ENCODE data around the gene HECTD4. TPM values are rescaled to one million over a fixed set of nuclear protein-coding genes. Genes with fewer than 3 reads are reported as not detected.

HECTD4 gene
- total RNA-seq, 2 experiments from 2014 or later, result 34.5 to 62.4 TPM

GRCh38 chr12:112346194-112346593, 36.0 kb downstream of the HECTD4 start:
- Histone ChIP-seq H3K36me3 (ENCODE audit: insufficient read depth, low read length) (no peaks in the 10 kb centered on the region), H4K20me1 (ENCODE audit: insufficient read depth, low read length) (0 out of 2 replicates have a peak, but pooled peaks cover 5% of the 10 kb centered on the region), H3K4me1 (ENCODE audit: insufficient read depth, low read length, poor library complexity, severe bottlenecking) (no peaks in the 10 kb centered on the region), H3K9me3 (ENCODE audit: low read length) (no peaks in the 10 kb centered on the region), H3K9me2 (ENCODE audit: insufficient read depth, low read length) (no peaks in the 10 kb centered on the region), H3K27ac (ENCODE audit: low read depth, low read length, poor library complexity, severe bottlenecking) (no peak overlapping the region), H3K4me3 (ENCODE audit: low read depth, low read length, poor library complexity, severe bottlenecking) (no peak overlapping the region), H2AFZ (ENCODE audit: low read length) (no peak overlapping the region), H3K4me2 (ENCODE audit: low read length) (no peak overlapping the region), H3K79me2 (ENCODE audit: insufficient read depth, low read depth, low read length) (peaks cover 17% of the 10 kb centered on the region; the same call in 1 of the 2 replicates)
- BruUV-seq (replicated peaks), result no TSS peak
- no peak for DNase-seq (ENCODE audit: low spot score)
- ChIA-PET CTCF (ENCODE audit: unreplicated experiment) (no interaction called here), POLR2A (interaction anchor here (0.6 kb wide), 1 partner anchor 290 kb away, joined by 3 read pairs; no protein-coding TSS in a partner anchor)
- TF ChIP-seq CTCF (conservative IDR thresholded peaks at IDR 0.05; ENCODE audit: low read length) (no peak), EZH2phosphoT487 (IDR thresholded peaks at IDR 0.05; ENCODE audit: borderline replicate concordance, low read depth, low read length) (no peak)
- intact Hi-C loops (cut with micrococcal nuclease; ENCODE audit: unreplicated experiment), result no loop called here

GRCh38 chr12:112344220-112344619, 38.0 kb downstream of the HECTD4 start:
- ChIA-PET POLR2A (interaction anchor here (0.9 kb wide), 1 partner anchor 70 kb away, joined by 3 read pairs; no protein-coding TSS in a partner anchor), CTCF (ENCODE audit: unreplicated experiment) (no interaction called here)
- Histone ChIP-seq H3K4me2 (ENCODE audit: low read length) (no peak overlapping the region), H3K4me3 (ENCODE audit: low read depth, low read length, poor library complexity, severe bottlenecking) (no peak overlapping the region), H3K36me3 (ENCODE audit: insufficient read depth, low read length) (no peaks in the 10 kb centered on the region), H3K27ac (ENCODE audit: low read depth, low read length, poor library complexity, severe bottlenecking) (no peak overlapping the region), H3K9me3 (ENCODE audit: low read length) (no peaks in the 10 kb centered on the region), H2AFZ (ENCODE audit: low read length) (no peak overlapping the region), H3K9me2 (ENCODE audit: insufficient read depth, low read length) (no peaks in the 10 kb centered on the region), H3K4me1 (ENCODE audit: insufficient read depth, low read length, poor library complexity, severe bottlenecking) (no peaks in the 10 kb centered on the region), H3K79me2 (ENCODE audit: insufficient read depth, low read depth, low read length) (peaks cover 17% of the 10 kb centered on the region; the same call in 1 of the 2 replicates), H4K20me1 (ENCODE audit: insufficient read depth, low read length) (no peaks in the 10 kb centered on the region)
- intact Hi-C loops (cut with micrococcal nuclease; ENCODE audit: unreplicated experiment), result no loop called here
- DNase-seq (ENCODE audit: low spot score), result no peak
- no TSS peak for BruUV-seq (replicated peaks)
- TF ChIP-seq EZH2phosphoT487 (IDR thresholded peaks at IDR 0.05; ENCODE audit: borderline replicate concordance, low read depth, low read length), result no peak
- no peak for TF ChIP-seq CTCF (conservative IDR thresholded peaks at IDR 0.05; ENCODE audit: low read length)

- H3K36me3 ChIP-seq (ENCODE audit: insufficient read depth, low read length), result no peaks in the 10 kb centered on the region
- BruUV-seq (replicated peaks), result no TSS peak
- no peak overlapping the region for H3K4me2 ChIP-seq (ENCODE audit: low read length)
- peaks cover 21% of the 10 kb centered on the region; the same call in 1 of the 2 replicates for H3K79me2 ChIP-seq (ENCODE audit: insufficient read depth, low read depth, low read length)
- ChIA-PET POLR2A (no interaction called here), CTCF (ENCODE audit: unreplicated experiment) (no interaction called here)
- intact Hi-C loops (cut with micrococcal nuclease; ENCODE audit: unreplicated experiment), result no loop called here
- no peaks in the 10 kb centered on the region for H3K9me2 ChIP-seq (ENCODE audit: insufficient read depth, low read length)
- no peaks in the 10 kb centered on the region for H4K20me1 ChIP-seq (ENCODE audit: insufficient read depth, low read length)
- no peak for DNase-seq (ENCODE audit: low spot score)
- H3K4me3 ChIP-seq (ENCODE audit: low read depth, low read length, poor library complexity, severe bottlenecking), result no peak overlapping the region
- no peak overlapping the region for H3K27ac ChIP-seq (ENCODE audit: low read depth, low read length, poor library complexity, severe bottlenecking)
- no peak for TF ChIP-seq EZH2phosphoT487 (IDR thresholded peaks at IDR 0.05; ENCODE audit: borderline replicate concordance, low read depth, low read length)
- no peak for TF ChIP-seq CTCF (conservative IDR thresholded peaks at IDR 0.05; ENCODE audit: low read length)
- no peak overlapping the region for H2AFZ ChIP-seq (ENCODE audit: low read length)
- H3K4me1 ChIP-seq (ENCODE audit: insufficient read depth, low read length, poor library complexity, severe bottlenecking), result no peaks in the 10 kb centered on the region
- H3K9me3 ChIP-seq (ENCODE audit: low read length), result no peaks in the 10 kb centered on the region
These were observed 39.6 kb downstream of the HECTD4 start for GRCh38 chr12:112342587-112342986.
